ENCODE measurements around the gene PHF14. TPM values are rescaled to one million over a fixed set of nuclear protein-coding genes. Genes with fewer than 3 reads are reported as not detected.

Gene PHF14
- 19.2 to 25.5 TPM (median 22.6 TPM) in 5 replicates for total RNA-seq (2022; extraction: Qiagen RNA extraction; ENCODE audit: low read depth)

GRCh38 chr7:10973061-10973941, at the start of gene PHF14:
TSS of gene PHF14 (plus strand) at chr7:10973872. CDS start at chr7:10974324, 452 bp downstream.

Data from A549 treated with GW870086 at 1 μM for 4 hours (cell line).